Adrenal gland (tissue), 12 donors: ENCODE data around the gene LANCL2. TPM values are rescaled to one million over a fixed set of nuclear protein-coding genes. Genes with fewer than 3 reads are reported as not detected.

ENCODE experiments used
- DNase-seq, 7 donors: peaks; one replicate each; pipeline ENCODE4 v3.0.0-alpha.2; 2019 to 2020
- H3K27ac ChIP-seq, 5 donors: fragments of 200-600 bp; sonication (generic) in 4 of 5; 1 replicate in 3 of 5; 2 replicates in 2 of 5; pipeline versions ENCODE4 v1.5.1 to v1.8.0; 2016 to 2020; ENCODE audit warnings: mild to moderate bottlenecking in 1 of 5
- H3K27me3 ChIP-seq: fragments of 200-600 bp; 2 replicates; pipeline ENCODE4 v1.8.0; 2021
- H3K36me3 ChIP-seq, 2 donors: fragments of 200-600 bp; replicated peaks in 1 of 2; 1 replicate in 1 of 2; 2 replicates in 1 of 2; pipeline versions ENCODE4 v1.5.1 to v1.8.0; 2018 to 2022
- H3K4me1 ChIP-seq, 2 donors: fragments of 200-600 bp; replicated peaks in 1 of 2; 1 replicate in 1 of 2; 2 replicates in 1 of 2; pipeline versions ENCODE4 v1.5.1 to v1.8.0; 2018 to 2021
- H3K4me3 ChIP-seq, 4 donors: fragments of 200-600 bp; sonication (generic) in 3 of 4; one replicate each; pipeline ENCODE4 v1.5.1; 2016 to 2018
- H3K9me3 ChIP-seq, 3 donors: fragments of 200-600 bp; sonication (generic) in 1 of 3; replicated peaks in 1 of 3; 1 replicate in 2 of 3; 2 replicates in 1 of 3; pipeline versions ENCODE4 v1.5.1 to v1.8.0; 2016 to 2021
- POLR2A ChIP-seq, 2 donors: fragments of 450-650 bp; IDR thresholded peaks; one replicate each; pipeline ENCODE4 v1.6.1; 2017; ENCODE audit warnings: antibody characterized with exemption in 2 of 2, mild to moderate bottlenecking in 2 of 2, moderate library complexity in 1 of 2
- WGBS, 4 donors: extraction: QIAGEN DNeasy Blood & Tissue Kit in 2 of 4; methylation state at CpG; one replicate each; pipeline versions ENCODE4 v1.1.5 to v1.1.7; 2013 to 2017; 5-methylcytosine and 5-hydroxymethylcytosine counted together
- intact Hi-C, 2 donors: fragments of 100-400 bp; cut with DNase I; formaldehyde crosslinking; loops; one replicate each; pipeline versions ENCODE4 v1.14.1 to v1.15.0; 2022 to 2023
- polyA plus RNA-seq, 3 donors: library from polyadenylated mRNA; stranded (reverse); fragments of 200-250 nt in 2 of 3; fragments of 350-450 nt in 1 of 3; fragmentation: Illumina TruSeq in 1 of 3; extraction: RNeasy Lipid Tissue Mini Kit (QIAGEN cat#74804) in 1 of 3; gene quantifications; one replicate each; pipeline ENCODE4 v1.2.3, GENCODE V29; 2013 to 2014
- total RNA-seq, 9 donors: library from RNA; depleted of rRNA in 4 of 9; stranded (reverse); fragments of >200 nt in 4 of 9; fragments of 120-200 nt in 1 of 9; fragmentation: NEBNext Ultra II Directional in 1 of 9; extraction: Animal tissue kit (Norgen Biotek cat#: 25700) in 1 of 9; gene quantifications; one replicate each; pipeline versions ENCODE4 v1.1.0 to v1.2.4, GENCODE V29; 2013 to 2023
- TF ChIP-seq, protein P1 (sequence below), 6 experiments: fragments of 450-650 bp in 4 of 6; fragments of 200-600 bp in 2 of 6; sonication (generic) in 1 of 6; IDR thresholded peaks; 1 replicate in 5 of 6; 2 replicates in 1 of 6; pipeline versions ENCODE4 v1.5.1 to v1.8.0; 2016 to 2021; ENCODE audit warnings: antibody characterized with exemption in 6 of 6, mild to moderate bottlenecking in 2 of 6, moderate library complexity in 1 of 6
- donor health status: healthy with polysubstance abuse.
- donor health status: Bipolar disorder and iron deficiency.
- donor health status: DM: yes; HTN: yes; CAD: no.
- donor health status: DM: no; HTN: no; CAD: no.
- donor health status: DM: no; HTN: no; CAD: no.
- donor health status: DM: yes; HTN: yes; CAD: no.

LANCL2 gene
- total and polyA plus RNA-seq, 12 donors, result 10.5 to 28.1 (median 18.1) TPM

GRCh38 chr7:55423277-55423711 lies 58.2 kb downstream of the LANCL2 start:
- H3K4me3 ChIP-seq, result no peak overlapping the region
- H3K27ac ChIP-seq, result no peak overlapping the region
- H3K4me1 ChIP-seq, result peaks cover 0 to 5% of the 10 kb centered on the region in 2 donors
- 59 to 76% (median 68%) methylated on average over 5 of the region's 5 CpGs for WGBS, 4 donors
- no peak for TF ChIP-seq POLR2A (IDR thresholded peaks at IDR 0.05)
- TF ChIP-seq, protein P1, sequence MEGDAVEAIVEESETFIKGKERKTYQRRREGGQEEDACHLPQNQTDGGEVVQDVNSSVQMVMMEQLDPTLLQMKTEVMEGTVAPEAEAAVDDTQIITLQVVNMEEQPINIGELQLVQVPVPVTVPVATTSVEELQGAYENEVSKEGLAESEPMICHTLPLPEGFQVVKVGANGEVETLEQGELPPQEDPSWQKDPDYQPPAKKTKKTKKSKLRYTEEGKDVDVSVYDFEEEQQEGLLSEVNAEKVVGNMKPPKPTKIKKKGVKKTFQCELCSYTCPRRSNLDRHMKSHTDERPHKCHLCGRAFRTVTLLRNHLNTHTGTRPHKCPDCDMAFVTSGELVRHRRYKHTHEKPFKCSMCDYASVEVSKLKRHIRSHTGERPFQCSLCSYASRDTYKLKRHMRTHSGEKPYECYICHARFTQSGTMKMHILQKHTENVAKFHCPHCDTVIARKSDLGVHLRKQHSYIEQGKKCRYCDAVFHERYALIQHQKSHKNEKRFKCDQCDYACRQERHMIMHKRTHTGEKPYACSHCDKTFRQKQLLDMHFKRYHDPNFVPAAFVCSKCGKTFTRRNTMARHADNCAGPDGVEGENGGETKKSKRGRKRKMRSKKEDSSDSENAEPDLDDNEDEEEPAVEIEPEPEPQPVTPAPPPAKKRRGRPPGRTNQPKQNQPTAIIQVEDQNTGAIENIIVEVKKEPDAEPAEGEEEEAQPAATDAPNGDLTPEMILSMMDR (IDR thresholded peaks at IDR 0.05), result no peak
- intact Hi-C loops, result no loop called here
- no peaks in the 10 kb centered on the region for H3K27me3 ChIP-seq
- H3K9me3 ChIP-seq, result no peaks in the 10 kb centered on the region
- no peak for DNase-seq
- peaks cover 0 to 6% of the 10 kb centered on the region in 2 donors for H3K36me3 ChIP-seq

GRCh38 chr7:55423891-55424290 lies 58.8 kb downstream of the LANCL2 start:
- peaks cover 0 to 6% of the 10 kb centered on the region in 2 donors for H3K36me3 ChIP-seq
- no peak overlapping the region for H3K4me3 ChIP-seq
- no peaks in the 10 kb centered on the region for H3K27me3 ChIP-seq
- peaks cover 0 to 5% of the 10 kb centered on the region in 2 donors for H3K4me1 ChIP-seq
- intact Hi-C loops, result no loop called here
- H3K9me3 ChIP-seq, result no peaks in the 10 kb centered on the region
- H3K27ac ChIP-seq, result no peak overlapping the region
- WGBS, 4 donors, result 75 to 83% (median 77%) methylated on average over 5 of the region's 5 CpGs
- no peak for TF ChIP-seq POLR2A (IDR thresholded peaks at IDR 0.05)
- TF ChIP-seq, protein P1 (IDR thresholded peaks at IDR 0.05), result no peak
- no peak for DNase-seq

- Histone ChIP-seq H3K36me3 (peaks cover 0 to 6% of the 10 kb centered on the region in 2 donors), H3K27ac (no peak overlapping the region), H3K4me3 (no peak overlapping the region), H3K4me1 (peaks cover 0 to 5% of the 10 kb centered on the region in 2 donors), H3K9me3 (no peaks in the 10 kb centered on the region), H3K27me3 (no peaks in the 10 kb centered on the region)
- intact Hi-C loops, result no loop called here
- WGBS, 4 donors, result 83 to 94% (median 87%) methylated on average over 11 of the region's 11 CpGs
- DNase-seq, result no peak
- TF ChIP-seq POLR2A (IDR thresholded peaks at IDR 0.05), result no peak
- TF ChIP-seq, protein P1 (IDR thresholded peaks at IDR 0.05), result no peak
Measured at GRCh38 chr7:55425141-55425752, 60.1 kb downstream of the LANCL2 start.

- peaks cover 0 to 10% of the 10 kb centered on the region in 2 donors for H3K36me3 ChIP-seq
- no peak overlapping the region for H3K27ac ChIP-seq
- DNase-seq, result no peak
- WGBS, 4 donors, result 83 to 91% (median 89%) methylated on average over 12 of the region's 12 CpGs
- H3K4me1 ChIP-seq, result no peaks in the 10 kb centered on the region
- no peaks in the 10 kb centered on the region for H3K27me3 ChIP-seq
- TF ChIP-seq, protein P1 (IDR thresholded peaks at IDR 0.05), result no peak
- TF ChIP-seq POLR2A (IDR thresholded peaks at IDR 0.05), result no peak
- intact Hi-C loops, result no loop called here
- H3K4me3 ChIP-seq, result no peak overlapping the region
- H3K9me3 ChIP-seq, result no peaks in the 10 kb centered on the region
Measured at GRCh38 chr7:55426676-55427075, 61.5 kb downstream of the LANCL2 start.
